Sigmoid colon (tissue), 4 donors: ENCODE results near the gene STEAP3.

ENCODE experiments used
- POLR2A ChIP-seq, 2 donors: fragments of 450-650 bp; IDR thresholded peaks; one replicate each; pipeline ENCODE4 v1.6.1; 2016; ENCODE audit warnings: antibody characterized with exemption in 2 of 2, mild to moderate bottlenecking in 2 of 2, moderate library complexity in 2 of 2
- POLR2AphosphoS5 ChIP-seq, 4 donors: sonication (generic); formaldehyde crosslinking; IDR thresholded peaks; one replicate each; pipeline ENCODE4 v1.6.1; 2017; ENCODE audit warnings: antibody characterized with exemption in 4 of 4
- TF ChIP-seq, protein P1 (sequence below), 4 experiments: fragments of 450-650 bp in 3 of 4; fragments of 200-600 bp in 1 of 4; IDR thresholded peaks; one replicate each; pipeline ENCODE4 v1.5.1; 2016 to 2019; ENCODE audit warnings: antibody characterized with exemption in 4 of 4, mild to moderate bottlenecking in 3 of 4, moderate library complexity in 2 of 4

GRCh38 chr2:119295688-119296375, 72.2 kb downstream of the STEAP3 start:
- TF ChIP-seq, protein P1, sequence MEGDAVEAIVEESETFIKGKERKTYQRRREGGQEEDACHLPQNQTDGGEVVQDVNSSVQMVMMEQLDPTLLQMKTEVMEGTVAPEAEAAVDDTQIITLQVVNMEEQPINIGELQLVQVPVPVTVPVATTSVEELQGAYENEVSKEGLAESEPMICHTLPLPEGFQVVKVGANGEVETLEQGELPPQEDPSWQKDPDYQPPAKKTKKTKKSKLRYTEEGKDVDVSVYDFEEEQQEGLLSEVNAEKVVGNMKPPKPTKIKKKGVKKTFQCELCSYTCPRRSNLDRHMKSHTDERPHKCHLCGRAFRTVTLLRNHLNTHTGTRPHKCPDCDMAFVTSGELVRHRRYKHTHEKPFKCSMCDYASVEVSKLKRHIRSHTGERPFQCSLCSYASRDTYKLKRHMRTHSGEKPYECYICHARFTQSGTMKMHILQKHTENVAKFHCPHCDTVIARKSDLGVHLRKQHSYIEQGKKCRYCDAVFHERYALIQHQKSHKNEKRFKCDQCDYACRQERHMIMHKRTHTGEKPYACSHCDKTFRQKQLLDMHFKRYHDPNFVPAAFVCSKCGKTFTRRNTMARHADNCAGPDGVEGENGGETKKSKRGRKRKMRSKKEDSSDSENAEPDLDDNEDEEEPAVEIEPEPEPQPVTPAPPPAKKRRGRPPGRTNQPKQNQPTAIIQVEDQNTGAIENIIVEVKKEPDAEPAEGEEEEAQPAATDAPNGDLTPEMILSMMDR (IDR thresholded peaks at IDR 0.05): no peak
- TF ChIP-seq POLR2AphosphoS5 (IDR thresholded peaks at IDR 0.05) (no peak), POLR2A (IDR thresholded peaks at IDR 0.05) (no peak)
